Psoas muscle (tissue), 8 donors: ENCODE data around the gene BNIP3. TPM values are rescaled to one million over a fixed set of nuclear protein-coding genes. Genes with fewer than 3 reads are reported as not detected.

Experiments
- ATAC-seq, 4 donors: fragments of 200-7000 bp; cut with Tn5 transposase; one replicate each; pipeline ENCODE4 v1.9.1; 2020; ENCODE audit warnings: moderate library complexity in 3 of 4, mild to moderate bottlenecking in 2 of 4
- DNase-seq, 2 donors: peaks; one replicate each; pipeline ENCODE4 v3.0.0-alpha.2; 2020
- H3K27ac ChIP-seq: fragments of 200-600 bp; one replicate; pipeline ENCODE4 v1.8.0; 2022
- H3K27me3 ChIP-seq, 3 donors: fragments of 200-600 bp in 1 of 3; one replicate each; pipeline versions ENCODE4 v1.6.1 to v1.8.0; 2013 to 2022; ENCODE audit warnings: low read length in 2 of 3, mild to moderate bottlenecking in 2 of 3, moderate library complexity in 1 of 3; ENCODE audit not compliant: insufficient read depth in 3 of 3
- H3K36me3 ChIP-seq, 2 donors: fragments of 200-600 bp in 1 of 2; one replicate each; pipeline versions ENCODE4 v1.6.1 to v1.8.0; 2013 to 2022; ENCODE audit warnings: low read depth in 1 of 2, mild to moderate bottlenecking in 1 of 2, moderate library complexity in 1 of 2; ENCODE audit not compliant: insufficient read depth in 1 of 2
- H3K4me1 ChIP-seq: fragments of 200-600 bp; one replicate; pipeline ENCODE4 v1.8.0; 2022
- H3K4me3 ChIP-seq: fragments of 200-600 bp; one replicate; pipeline ENCODE4 v1.8.0; 2022; ENCODE audit warnings: mild to moderate bottlenecking
- H3K9me3 ChIP-seq: fragments of 200-600 bp; one replicate; pipeline ENCODE4 v1.8.0; 2022
- CTCF ChIP-seq: fragments of 200-600 bp; IDR thresholded peaks from one replicate; pipeline ENCODE4 v1.8.0; 2022; ENCODE audit warnings: antibody characterized with exemption
- WGBS, 3 donors: extraction: QIAGEN DNeasy Blood & Tissue Kit; methylation state at CpG; one replicate each; pipeline versions ENCODE4 v1.1.6 to v1.1.7; 2013; 5-methylcytosine and 5-hydroxymethylcytosine counted together
- intact Hi-C, 2 donors: fragments of 100-400 bp; cut with DNase I; formaldehyde crosslinking; loops; one replicate each; pipeline versions ENCODE4 v1.11.0 to v1.14.2; 2022
- polyA plus RNA-seq, 3 donors: library from polyadenylated mRNA; stranded (reverse); fragments of 200-250 nt; gene quantifications; one replicate each; pipeline ENCODE4 v1.2.3, GENCODE V29; 2013
- total RNA-seq, 4 donors: library from RNA; stranded (reverse); fragmentation: NEBNext Ultra II Directional in 2 of 4; extraction: Animal tissue kit (Norgen Biotek cat#: 25700) in 2 of 4; gene quantifications; one replicate each; pipeline versions ENCODE4 v1.2.1 to v1.2.4, GENCODE V29; 2021 to 2023
- donor health status: healthy with polysubstance abuse.
- donor health status: DM: no; HTN: no; CAD: no; lungs with moderate emphysema.
- donor health status: Bipolar disorder and iron deficiency.
- donor health status: healthy.
- donor health status: DM: yes; HTN: yes; CAD: no.
- donor health status: DM: no; HTN: no; CAD: no.
- donor health status: DM: no; HTN: no; CAD: no.
- donor health status: DM: yes; HTN: yes; CAD: no.

BNIP3 gene
- total and polyA plus RNA-seq, 7 donors: 85.9 to 210 (median 149) TPM

DNA sequence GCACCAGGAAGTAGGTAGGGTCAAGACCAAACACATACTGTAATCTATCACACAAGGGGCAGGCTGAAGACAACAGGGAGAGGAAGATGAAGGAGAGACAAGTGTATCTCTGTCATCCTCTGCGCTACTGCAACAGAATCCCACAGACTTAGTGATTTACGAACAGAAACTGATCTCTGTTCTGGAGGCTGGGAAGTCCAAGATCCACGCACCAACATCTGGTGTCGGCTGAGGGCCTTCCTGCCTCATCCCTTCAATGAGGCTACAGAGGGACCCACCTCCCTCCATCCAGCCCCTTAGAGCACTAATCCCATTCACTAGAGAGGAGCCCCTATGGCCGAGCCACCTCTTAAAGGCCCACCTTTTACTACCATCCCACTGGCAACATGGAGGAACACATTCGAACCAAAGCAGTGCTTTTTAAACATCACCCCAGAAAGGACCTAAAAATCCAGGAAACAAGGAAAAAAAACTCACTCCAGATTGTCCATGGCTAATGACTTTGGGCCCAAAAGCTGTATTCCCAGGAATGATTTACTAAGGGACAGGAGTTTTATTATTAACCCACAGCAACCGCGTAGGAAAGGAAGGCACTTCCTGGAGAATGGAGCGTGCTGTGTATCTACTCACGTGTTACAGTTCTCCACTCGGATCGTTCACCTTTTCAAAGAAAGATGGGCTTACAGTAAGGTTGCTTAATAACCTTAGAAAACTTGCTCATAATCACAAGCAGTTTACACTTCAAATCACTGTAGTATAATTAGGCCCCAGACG, 4.2 kb downstream of the BNIP3 start:
- no peak for TF ChIP-seq CTCF
- peaks cover 0 to 8% of the 10 kb centered on the region in 2 donors for H3K36me3 ChIP-seq
- H3K27ac ChIP-seq: no peak overlapping the region
- DNase-seq (no peak), ATAC-seq (no peak)
- peaks cover 58% of the 10 kb centered on the region for H3K4me1 ChIP-seq
- WGBS, 3 donors: 83 to 87% (median 87%) methylated on average over 13 of the region's 13 CpGs
- no peaks in the 10 kb centered on the region for H3K27me3 ChIP-seq
- intact Hi-C loops: no loop called here
- no peaks in the 10 kb centered on the region for H3K9me3 ChIP-seq
- no peak overlapping the region for H3K4me3 ChIP-seq

DNA sequence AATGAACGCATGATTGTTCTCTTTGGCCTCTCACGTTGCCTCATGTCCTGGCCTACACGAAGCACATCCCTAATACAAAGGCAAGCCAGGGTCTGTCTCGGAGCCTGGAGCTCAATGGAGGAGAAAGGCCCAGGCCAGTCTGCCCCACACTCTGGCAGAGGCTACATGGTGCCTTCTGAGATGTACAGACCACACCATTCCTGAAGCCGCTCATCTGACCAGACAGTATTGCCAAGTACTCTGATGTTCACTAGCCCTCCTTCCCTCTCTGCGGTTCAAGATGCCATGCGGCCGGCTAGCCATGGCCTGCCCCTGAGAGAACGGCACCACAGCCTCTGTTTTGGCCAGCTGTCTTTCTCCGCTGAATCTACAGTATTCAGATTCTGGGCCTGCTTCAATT, 5.9 kb downstream of the BNIP3 start:
- peaks cover 62% of the 10 kb centered on the region for H3K4me1 ChIP-seq

GRCh38 chr10:131975003-131975402, 6.7 kb downstream of the BNIP3 start:
- intact Hi-C loops: no loop called here
- H3K27ac ChIP-seq: no peak overlapping the region
- ATAC-seq (no peak), DNase-seq (no peak)
- H3K36me3 ChIP-seq: peaks cover 0 to 33% of the 10 kb centered on the region in 2 donors
- no peaks in the 10 kb centered on the region for H3K27me3 ChIP-seq
- no peaks in the 10 kb centered on the region for H3K9me3 ChIP-seq
- H3K4me1 ChIP-seq: peaks cover 62% of the 10 kb centered on the region
- H3K4me3 ChIP-seq: no peak overlapping the region
- TF ChIP-seq CTCF: no peak
- 71 to 81% (median 73%) methylated on average over 6 of the region's 6 CpGs for WGBS, 3 donors

More for the DNA sequence above, 5.9 kb downstream of the BNIP3 start:
- ATAC-seq (no peak), DNase-seq (no peak)
- no peaks in the 10 kb centered on the region for H3K9me3 ChIP-seq
- no peak for TF ChIP-seq CTCF
- intact Hi-C loops: no loop called here
- no peaks in the 10 kb centered on the region for H3K27me3 ChIP-seq
- H3K4me3 ChIP-seq: no peak overlapping the region
- H3K27ac ChIP-seq: no peak overlapping the region
- H3K36me3 ChIP-seq: peaks cover 0 to 25% of the 10 kb centered on the region in 2 donors
- 87 to 96% (median 92%) methylated on average over 10 of the region's 10 CpGs for WGBS, 3 donors

- Histone ChIP-seq H3K27me3 (no peaks in the 10 kb centered on the region), H3K9me3 (no peaks in the 10 kb centered on the region), H3K36me3 (peaks cover 0 to 41% of the 10 kb centered on the region in 2 donors), H3K4me1 (peaks cover 56% of the 10 kb centered on the region), H3K27ac (peak overlapping the region; percentile 31), H3K4me3 (no peak overlapping the region)
- no peak for TF ChIP-seq CTCF
- DNase-seq (no peak), ATAC-seq (peak in 3 of 4 donors; percentile 21 to 24 (median 23))
- intact Hi-C loops: no loop called here
- WGBS, 3 donors: 83 to 87% (median 85%) methylated on average over 14 of the region's 14 CpGs
These were observed 7.5 kb downstream of the BNIP3 start for GRCh38 chr10:131974034-131974817.
